GF-D8 (cell line): ENCODE measurements around the gene SLC16A10.
A peak's percentile ranks its signal among the peaks of the same experiment; 100 is the strongest.
"Not testable (repeated sequence)": the region's sequence is repeated elsewhere in the genome, so short reads cannot be mapped to it uniquely, and the experiment has no call there.

Experiments used
- DNase-seq: peaks from one replicate; lab custom pipeline; 2025; lab: John Stamatoyannopoulos, UW

SLC16A10 gene

DNA sequence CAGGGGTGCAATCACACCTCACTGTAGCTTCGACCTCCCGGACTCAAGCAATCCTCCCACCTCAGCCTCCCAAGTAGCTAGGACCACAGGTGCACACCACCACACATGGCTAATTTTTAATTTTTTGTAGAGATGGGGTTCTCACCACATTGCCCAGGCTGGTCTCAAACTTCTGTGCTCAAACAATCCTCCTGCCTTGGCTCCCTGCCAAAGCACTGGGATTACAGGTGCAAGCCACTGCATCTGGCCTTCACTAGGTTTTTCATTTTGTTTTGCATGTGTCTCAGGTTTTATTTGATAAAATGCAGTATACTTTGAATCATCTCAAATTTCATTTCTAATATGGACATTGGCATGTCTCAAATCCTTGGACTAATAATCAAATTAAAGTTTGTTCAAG is 98.7 kb downstream of the SLC16A10 start:
- no peak for DNase-seq

DNA sequence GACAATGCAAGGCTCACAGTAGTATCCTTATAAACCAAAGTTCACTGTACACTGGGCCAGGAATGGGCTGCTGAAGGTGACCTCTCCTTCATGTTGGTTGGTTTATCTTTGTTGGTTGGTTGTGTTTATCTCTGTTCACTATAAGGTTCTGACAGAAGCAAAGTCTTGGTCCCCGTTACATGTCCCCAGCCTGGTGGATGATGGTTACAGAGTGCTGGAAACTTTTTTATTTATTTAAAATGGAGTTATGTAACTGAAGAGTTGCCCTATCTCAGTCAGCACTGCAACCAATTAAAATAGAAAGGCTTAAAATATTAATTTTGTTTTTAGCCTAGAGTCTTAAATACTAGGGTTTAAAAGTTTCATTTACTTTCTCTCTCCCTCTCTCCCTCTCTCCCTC is 100.6 kb downstream of the SLC16A10 start:
- no peak for DNase-seq

DNA sequence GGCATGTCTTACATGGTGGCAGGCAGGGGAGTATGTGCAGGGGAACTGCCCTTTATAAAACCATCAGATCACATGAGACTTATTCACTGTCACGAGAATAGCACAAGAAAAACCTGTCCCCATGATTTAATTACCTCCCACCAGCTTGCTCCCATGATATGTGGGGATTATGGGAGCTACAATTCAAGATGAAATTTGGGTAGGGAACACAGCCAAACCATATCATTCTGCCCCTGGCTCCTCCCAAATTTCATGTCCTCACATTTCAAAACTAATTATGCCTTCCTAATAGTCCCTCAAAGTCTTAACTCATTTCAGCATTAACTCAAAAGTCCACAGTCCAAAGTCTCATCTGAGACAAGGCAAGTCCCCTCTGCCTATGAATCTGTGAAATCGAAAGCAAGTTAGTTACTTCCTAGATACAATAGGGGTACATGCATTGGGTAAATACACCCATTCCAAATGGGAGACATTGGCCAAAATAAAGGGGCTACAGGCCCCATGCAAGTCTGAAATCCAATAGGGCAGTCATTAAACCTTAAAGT is 102.4 kb downstream of the SLC16A10 start:
- DNase-seq: not testable (repeated sequence)

DNA sequence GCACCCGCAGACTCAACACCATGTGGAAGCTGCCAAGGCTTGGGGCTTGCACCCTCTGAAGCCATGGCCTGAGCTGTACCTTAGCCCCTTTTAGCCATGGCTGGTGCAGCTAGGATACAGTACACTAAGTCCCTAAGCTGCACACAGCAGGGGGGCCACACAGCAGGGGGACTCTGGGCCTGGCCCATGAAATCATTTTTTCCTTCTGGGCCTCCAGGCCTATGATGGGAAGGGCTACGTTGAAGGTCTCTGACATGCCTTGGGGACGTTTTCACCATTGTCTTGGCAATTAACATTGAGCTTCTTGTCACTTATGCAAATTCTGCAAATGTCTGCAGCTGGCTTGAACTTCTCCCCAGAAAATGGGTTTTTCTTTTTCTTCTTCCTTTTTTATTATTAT is 103.3 kb downstream of the SLC16A10 start:
- no peak for DNase-seq

DNA sequence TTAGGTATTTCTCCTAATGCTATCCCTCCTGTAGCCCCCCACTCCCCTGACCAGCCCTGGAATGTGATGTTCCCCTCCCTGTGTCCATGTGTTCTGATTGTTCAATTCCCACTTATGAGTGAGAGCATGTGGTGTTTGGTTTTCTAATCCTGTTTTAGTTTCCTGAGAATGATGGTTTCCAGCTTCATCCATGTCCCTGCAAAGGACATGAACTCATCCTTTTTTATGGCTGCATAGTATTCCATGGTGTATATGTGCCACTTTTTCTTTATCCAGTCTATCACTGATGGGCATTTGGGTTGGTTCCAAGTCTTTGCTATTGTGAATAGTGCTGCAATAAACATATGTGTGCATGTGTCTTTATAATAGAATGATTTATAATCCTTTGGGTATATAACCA is 103.8 kb downstream of the SLC16A10 start:
- DNase-seq: not testable (repeated sequence)

DNA sequence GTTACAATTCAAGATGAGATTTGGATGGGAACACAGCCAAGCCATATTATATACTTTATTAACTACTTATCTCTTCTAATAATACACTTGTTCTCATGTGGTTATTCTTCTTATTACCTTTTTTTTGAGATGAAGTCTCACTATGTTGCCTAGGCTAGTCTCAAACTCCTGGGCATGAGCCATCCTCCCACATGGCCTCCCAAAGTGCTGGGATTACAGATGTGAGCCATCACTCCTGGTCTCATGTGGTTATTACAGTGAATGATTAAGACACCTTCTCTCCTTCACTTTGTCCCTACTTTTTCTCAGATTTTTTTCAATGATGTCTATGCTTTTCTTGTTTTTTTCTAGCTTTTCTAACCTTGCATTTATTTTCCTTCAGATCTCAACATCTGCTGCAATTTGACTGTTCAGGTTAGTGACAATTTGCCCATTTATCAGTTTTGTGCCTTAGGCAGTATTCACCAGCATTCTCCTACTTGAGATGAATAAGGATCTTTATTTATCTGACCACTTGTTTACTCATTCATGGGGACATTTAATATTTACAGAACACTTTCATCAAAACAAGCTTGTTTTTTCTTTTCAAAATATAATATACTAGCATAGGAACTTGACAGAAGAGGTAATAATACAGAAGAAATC is 105.7 kb downstream of the SLC16A10 start:
- DNase-seq: no peak

DNA sequence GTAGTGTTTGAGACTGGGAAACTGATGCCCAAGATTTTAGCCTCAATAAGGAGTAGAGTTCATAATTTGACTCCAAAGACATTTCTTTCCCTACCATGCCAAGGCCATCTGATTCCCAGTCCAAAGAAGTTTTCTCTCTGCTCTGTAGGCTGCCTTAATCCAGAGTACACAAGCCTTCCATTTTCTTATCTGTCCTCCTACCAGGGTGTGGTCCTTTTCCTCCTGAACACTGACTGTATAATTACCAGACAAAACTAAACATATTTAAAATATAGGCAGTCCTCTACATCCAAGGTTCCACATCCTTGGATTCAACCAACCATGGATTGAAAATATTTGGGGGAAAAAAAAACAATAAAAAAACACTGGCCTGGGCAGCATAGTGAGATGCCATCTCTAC is 108.4 kb downstream of the SLC16A10 start:
- DNase-seq: no peak

DNA sequence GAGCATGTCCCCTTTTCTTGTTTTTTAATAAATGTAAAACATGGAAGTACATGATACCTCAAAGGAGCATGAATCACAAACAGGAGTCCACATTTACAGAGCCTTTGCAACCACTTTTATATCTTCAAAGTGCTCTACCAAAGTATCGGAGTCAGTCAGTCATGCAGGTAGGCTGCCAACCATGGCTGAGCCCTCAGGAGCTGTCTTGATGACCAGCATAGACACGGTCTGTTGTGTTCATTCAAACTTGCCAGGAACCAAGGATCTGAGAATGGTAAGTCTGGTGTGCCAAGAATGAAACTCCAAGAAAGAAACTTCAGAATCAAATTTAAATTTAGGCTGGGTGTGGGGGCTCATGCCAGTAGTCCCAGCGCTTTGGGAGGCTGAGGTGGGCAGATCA is 111.5 kb downstream of the SLC16A10 start:
- DNase-seq: no peak

DNA sequence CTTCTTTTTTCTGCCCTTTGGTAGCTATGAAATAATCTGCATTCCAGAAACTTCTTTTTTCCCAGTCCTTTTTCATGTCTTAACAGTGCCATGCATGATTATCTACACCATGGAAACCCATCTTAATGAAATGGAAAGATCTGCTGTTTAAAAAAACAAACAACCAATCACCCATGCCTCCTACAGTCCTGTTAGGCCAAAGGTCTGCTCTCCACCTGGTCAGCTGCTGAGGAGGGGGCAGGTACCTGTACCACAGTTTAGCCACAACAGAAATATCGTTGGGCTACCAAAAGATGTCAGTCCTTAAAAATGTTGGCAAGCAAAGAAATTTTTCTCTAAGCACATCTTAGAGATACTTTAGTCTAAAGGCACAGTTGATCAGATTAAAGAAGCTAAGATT is 112.6 kb downstream of the SLC16A10 start:
- no peak for DNase-seq

DNA sequence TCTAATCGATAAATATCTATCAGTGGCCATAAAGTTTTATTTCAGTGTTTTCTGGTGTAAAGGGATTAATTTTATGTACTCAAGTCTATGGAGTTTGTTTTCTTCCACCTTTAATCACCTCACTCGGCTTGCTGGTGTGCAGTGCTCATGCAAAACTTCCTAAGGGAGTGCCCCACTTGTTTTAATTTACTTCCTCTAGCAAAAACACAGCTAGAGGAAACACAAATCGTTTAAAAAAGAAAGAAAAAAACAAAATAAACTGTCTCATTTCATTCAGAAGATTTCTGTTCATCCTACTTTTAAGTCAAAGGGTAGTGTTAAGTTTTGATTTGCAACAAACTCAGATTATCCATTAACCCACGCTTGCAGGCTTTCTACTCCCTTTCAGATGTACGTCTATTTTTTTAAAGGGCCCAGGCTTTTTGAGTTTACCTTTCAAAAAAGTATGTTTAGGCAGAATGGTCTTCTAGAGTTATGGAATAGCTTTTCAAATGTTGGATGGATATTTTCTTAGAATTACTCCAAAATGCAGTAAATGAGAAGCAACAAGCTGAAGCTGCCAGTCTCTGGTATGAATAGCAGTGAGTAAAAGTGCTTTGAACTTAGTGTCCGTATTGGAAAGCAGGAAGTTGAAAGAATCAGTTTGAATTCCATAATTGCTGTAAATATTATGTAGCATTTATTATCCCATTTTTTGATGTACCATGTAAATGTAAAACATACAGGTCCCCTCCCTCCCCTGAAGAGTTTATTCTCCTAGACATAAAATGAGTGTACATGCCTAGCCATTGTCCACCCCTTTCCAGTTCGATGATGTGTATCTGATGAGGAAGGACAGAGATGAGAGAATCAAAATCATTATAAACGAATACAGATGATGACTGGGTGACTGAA is 113.3 kb downstream of the SLC16A10 start:
- DNase-seq: peak; percentile 14

DNA sequence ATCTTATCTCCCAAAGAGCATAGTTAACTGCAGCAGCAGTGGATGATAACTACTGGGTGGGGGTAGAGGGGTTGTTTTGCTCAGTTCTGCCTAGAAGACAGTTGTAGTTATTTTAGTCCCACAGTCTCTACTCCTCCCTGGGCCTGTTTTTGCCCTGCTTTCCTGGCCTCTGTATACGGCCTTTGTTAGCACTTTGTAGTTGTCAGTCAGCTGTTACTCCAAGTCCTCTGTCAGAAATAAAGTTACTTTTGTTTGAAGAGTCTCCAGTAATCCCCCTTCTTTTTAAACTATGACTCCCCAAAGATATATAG is 113.9 kb downstream of the SLC16A10 start:
- DNase-seq: no peak

DNA sequence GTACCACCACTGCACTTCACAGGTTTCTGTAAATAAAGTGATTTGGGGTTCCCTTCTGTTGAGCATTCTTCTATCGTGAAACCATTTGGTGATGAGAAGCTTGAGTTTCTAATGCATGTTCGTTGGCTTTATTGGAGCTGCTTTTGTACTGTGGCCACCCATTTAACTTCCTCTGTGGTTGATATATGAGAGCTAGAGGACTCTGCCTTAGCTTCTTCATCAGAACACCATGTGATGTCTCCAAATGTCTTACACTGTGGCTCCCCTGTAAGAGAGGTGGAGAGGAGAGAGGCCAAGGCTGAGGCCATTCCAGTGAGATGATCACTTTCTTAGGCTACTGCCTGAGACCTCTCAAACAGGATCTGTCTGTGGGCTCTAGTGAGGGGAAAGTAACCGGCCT is 114.5 kb downstream of the SLC16A10 start:
- peak; percentile 53 for DNase-seq

DNA sequence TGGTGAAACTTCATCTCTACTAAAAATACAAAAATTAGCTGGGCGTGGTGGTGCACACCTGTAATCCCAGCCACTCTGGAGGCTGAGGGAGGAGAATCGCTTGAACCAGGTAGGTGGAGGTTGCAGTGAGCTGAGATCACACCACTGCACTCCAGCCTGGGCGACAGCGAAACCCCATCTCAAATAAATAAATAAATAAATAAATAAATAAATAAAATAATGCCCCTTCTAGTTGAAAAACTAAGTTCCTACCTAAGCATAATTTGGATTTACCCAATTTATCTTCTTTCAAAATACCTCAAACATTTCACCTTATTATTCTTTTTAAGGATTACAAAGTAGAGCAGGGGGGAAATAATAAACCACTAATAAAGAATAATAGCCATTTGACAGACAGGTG is 116.2 kb downstream of the SLC16A10 start:
- DNase-seq: not testable (repeated sequence)

DNA sequence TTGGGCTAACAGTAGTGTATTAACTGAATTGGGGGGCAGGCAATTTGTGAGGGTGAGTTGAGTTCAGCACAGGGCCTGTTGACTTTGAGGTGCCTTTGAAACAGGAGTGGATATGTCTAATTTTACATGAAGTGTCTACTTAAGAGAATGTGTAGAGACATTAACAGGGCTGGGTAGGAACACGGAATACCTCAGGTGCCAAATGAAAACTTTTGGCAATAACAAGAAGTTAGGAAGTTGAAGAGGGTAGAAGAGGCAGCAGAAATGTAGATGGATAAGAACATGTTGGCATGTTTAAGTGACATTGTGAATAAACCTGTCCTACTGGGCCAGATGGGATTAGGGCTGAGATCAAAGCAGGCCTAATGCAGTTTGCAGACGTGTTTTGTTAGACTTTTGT is 117.0 kb downstream of the SLC16A10 start:
- DNase-seq: no peak

DNA sequence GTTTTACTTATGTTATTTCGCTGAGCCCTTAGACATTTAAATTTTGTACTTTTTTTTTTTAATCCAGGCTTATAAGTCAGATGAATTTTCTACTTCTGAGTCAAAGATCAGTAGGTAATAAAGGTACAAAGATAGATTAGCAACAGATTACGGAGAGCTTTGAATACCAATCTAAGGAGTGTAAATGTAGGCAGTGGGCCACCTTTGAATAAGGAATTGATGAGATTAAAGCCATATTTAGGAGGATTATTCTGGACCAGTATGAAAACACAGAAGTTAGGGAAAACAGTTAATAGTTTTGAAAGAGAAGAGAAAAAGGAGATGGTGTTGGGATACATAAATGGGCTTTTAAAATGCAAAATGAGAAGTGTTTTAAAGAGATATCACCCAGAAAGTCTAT is 117.6 kb downstream of the SLC16A10 start:
- DNase-seq: no peak

DNA sequence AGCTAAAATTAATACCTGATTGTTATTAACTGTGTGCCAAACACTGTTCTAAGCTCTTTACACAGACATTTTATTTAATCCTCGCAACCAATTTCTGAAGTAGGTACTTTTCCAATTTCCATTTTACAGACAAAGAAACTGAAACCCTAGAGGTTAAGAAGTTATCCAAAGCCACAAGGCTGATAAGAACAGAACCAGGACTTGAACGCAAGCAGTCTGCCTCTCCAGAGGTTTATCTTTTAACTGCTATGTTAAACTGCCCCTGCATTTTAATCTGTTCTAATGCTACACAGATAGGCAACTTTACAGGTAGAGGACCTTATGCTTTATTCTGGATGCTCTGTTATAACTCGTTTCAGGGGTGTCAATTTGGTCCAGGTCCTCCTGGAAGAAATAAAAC is 118.2 kb downstream of the SLC16A10 start:
- no peak for DNase-seq

DNA sequence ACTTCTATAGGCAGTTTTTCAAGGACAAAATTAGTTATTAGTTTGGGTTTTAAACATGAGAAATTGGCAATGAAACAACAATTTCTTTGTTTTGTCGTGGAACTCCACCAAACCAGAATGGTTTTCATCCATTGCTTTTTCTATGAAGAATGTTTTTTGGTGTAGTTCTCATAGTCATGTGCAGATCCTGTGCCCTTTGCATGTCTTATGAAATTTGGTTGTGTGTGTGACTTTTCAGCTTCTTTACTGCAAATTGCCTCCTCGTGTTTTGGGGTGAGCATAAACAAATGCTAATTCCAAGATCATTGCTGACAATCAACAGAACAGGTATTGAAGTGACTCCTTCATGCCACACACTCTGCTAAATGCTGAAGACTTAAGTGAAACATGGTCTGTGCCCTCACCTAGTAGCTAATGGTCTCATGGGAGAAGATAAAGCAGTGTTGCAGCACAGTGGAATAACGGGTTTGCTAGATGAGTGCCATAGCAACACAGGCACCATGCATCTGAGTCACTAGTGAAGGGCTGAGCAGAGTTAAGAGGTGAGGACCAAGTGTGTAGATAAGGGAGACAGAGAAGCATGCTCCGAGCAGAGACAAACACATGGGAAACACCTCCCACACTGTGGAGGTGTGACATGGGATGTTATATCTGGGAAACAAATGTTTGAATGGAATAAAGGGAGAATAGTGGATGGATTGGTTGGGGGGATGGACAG is 120.0 kb downstream of the SLC16A10 start:
- no peak for DNase-seq

DNA sequence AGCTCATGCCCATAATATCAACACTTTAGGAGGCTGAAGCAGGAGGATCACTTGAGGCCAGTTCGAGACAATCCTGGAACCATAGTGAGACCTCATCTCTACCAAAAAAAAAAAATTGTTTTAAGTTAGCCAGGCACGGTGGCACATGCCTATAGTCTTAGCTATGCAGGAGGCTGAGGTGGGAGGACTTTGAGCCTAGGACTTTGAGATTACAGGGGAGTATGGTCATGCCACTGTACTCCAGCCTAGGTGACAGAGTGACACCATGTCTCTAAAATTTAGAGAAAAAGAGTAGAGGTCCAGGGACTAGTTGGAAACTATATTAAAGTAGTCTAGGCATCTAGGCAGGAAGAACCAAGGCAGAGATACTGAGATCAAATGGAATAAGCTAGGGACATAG is 121.6 kb downstream of the SLC16A10 start:
- DNase-seq: no peak

DNA sequence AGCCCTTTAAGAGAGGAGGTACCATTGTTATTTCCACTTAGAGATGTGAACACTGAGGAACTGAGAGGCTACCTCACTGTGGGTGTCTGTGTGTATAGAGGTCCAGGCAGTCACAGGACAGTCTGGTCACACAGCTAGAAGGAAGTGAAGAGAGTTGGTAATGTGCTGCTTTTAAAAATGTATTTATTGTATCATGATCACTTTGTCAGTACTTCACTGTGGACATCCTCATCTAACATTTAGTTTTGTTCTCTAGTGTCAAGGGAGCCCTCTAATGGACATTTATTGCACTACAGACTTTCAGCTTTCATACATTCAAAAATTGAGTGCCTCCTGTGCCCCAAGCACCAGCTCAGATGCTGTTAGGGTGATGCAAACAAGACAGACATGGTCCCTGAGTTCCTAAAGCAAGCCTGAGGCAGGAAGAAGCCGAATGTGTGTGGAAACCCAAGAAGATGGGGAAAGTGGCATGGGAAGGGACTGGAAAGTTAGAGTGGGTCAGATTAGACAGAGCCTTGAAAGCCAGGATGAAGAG is 123.0 kb downstream of the SLC16A10 start:
- DNase-seq: peak; percentile 19

DNA sequence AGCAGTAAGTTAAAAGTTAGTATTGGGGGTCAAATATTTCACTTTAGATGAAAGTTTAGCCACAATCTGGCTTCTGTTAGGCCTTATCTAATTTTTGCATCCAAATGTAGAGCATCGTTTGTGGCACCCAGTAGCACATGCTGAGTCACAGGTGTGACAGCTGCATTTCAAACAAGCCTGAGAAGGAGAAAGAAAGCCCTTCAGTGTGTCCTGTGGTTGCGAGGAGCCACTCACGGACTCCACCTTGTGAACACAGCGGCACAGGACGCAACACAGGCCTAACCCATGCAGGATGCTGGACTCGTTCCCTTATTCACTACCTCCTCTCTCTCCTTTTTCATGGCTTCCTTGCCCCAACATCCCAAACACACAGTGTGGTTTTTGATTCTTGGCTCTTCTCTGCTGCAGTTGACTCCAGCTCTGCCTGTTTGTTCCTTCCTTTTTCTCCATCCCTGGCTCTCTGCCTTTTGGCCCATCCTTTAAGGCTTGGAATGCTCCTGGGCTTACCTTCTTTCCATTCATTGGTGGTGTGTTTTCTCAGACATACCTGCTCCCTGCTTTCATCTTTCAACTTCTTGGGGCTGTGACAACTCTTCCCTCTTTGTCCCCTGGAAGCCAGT is 124.2 kb downstream of the SLC16A10 start:
- DNase-seq: no peak

DNA sequence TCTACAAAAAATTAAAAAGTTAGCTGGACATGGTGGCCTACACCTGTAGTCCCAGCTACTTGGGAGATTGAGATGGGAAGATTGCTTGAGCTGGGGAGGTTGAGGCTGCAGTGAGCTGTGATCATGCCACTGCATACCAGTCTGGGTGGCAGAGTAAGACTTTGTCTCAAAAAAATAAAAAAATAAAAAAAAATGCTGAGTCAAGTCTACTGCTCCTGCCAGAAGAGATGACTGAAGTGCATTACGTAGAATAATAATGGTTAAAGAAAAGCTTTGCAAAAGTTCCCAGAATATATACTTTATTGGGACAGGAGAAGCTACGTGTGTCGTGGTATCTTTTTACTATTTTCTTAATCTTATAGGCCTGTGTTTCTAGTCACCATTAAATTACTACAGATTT is 125.3 kb downstream of the SLC16A10 start:
- DNase-seq: no peak

DNA sequence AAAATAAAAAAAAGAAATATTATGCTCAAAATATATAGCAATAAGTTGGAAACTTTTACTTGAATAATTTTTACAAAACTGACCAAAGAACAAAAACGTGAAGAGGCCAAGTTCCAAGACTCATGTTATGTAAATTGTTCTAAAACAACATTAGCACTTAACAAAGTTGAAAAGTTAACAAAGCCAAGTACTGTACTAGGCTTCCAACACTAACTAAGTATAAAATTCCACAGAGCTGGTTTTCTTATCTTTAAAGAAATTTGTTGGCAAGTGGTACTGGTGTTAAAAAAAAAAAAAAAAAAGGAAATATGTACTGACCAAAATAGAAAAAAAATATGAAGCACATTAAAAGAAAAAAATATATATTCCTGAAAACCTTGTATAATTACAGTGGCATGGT is 127.8 kb downstream of the SLC16A10 start:
- no peak for DNase-seq
